Effector memory CD4-positive, alpha-beta T cell (primary cell): Measurements from ENCODE around the gene MYO5A.
"Not testable (repeated sequence)": the region's sequence is repeated elsewhere in the genome, so short reads cannot be mapped to it uniquely, and the experiment has no call there.

Source experiments
- DNase-seq, 3 donors: peaks; one replicate each; pipeline ENCODE4 v3.0.0-alpha.2; 2020
- H3K27ac ChIP-seq: 2 replicates; pipeline ENCODE4 v1.7.0; 2013; ENCODE audit warnings: mild to moderate bottlenecking, low read length, moderate library complexity; ENCODE audit not compliant: insufficient read depth, poor library complexity, severe bottlenecking
- H3K27me3 ChIP-seq: replicated peaks from 2 replicates; pipeline ENCODE4 v1.7.0; 2013; ENCODE audit warnings: mild to moderate bottlenecking, low read length; ENCODE audit not compliant: insufficient read depth, control insufficient read depth, poor library complexity, severe bottlenecking
- H3K36me3 ChIP-seq: 2 replicates; pipeline ENCODE4 v1.7.0; 2013; ENCODE audit warnings: mild to moderate bottlenecking, low read length, moderate library complexity; ENCODE audit not compliant: control insufficient read depth, insufficient read depth
- H3K4me1 ChIP-seq: 2 replicates; pipeline ENCODE4 v1.7.0; 2013; ENCODE audit warnings: low read length, mild to moderate bottlenecking; ENCODE audit not compliant: control insufficient read depth, insufficient read depth, poor library complexity, severe bottlenecking
- H3K4me3 ChIP-seq: 2 replicates; pipeline ENCODE4 v1.7.0; 2013; ENCODE audit warnings: low read length, low read depth, mild to moderate bottlenecking; ENCODE audit not compliant: insufficient read depth, poor library complexity, severe bottlenecking
- H3K9me3 ChIP-seq: 2 replicates; pipeline ENCODE4 v1.7.0; 2013; ENCODE audit warnings: mild to moderate bottlenecking, low read length, moderate library complexity; ENCODE audit not compliant: control insufficient read depth

The MYO5A gene

GRCh38 chr15:52523647-52524046 is 5.0 kb downstream of the MYO5A start:
- no peaks in the 10 kb centered on the region for H3K27me3 ChIP-seq
- DNase-seq = no peak
- peaks cover 9% of the 10 kb centered on the region for H3K4me1 ChIP-seq
- no peaks in the 10 kb centered on the region for H3K9me3 ChIP-seq
- H3K36me3 ChIP-seq = no peaks in the 10 kb centered on the region
- H3K4me3 ChIP-seq = no peak overlapping the region
- no peak overlapping the region for H3K27ac ChIP-seq

- Histone ChIP-seq H3K4me3 (no peak overlapping the region), H3K4me1 (peaks cover 8% of the 10 kb centered on the region), H3K27me3 (no peaks in the 10 kb centered on the region), H3K36me3 (no peaks in the 10 kb centered on the region), H3K27ac (no peak overlapping the region), H3K9me3 (no peaks in the 10 kb centered on the region)
- DNase-seq = no peak
These were observed 5.5 kb downstream of the MYO5A start for GRCh38 chr15:52523192-52523591.

- no peak overlapping the region for H3K27ac ChIP-seq
- no peaks in the 10 kb centered on the region for H3K4me1 ChIP-seq
- H3K36me3 ChIP-seq = no peaks in the 10 kb centered on the region
- no peaks in the 10 kb centered on the region for H3K27me3 ChIP-seq
- no peaks in the 10 kb centered on the region for H3K9me3 ChIP-seq
- no peak overlapping the region for H3K4me3 ChIP-seq
- no peak for DNase-seq
These were observed 7.0 kb downstream of the MYO5A start for GRCh38 chr15:52521682-52522081.

GRCh38 chr15:52520421-52520820 is 8.3 kb downstream of the MYO5A start:
- H3K4me1 ChIP-seq = no peaks in the 10 kb centered on the region
- no peak overlapping the region for H3K27ac ChIP-seq
- no peaks in the 10 kb centered on the region for H3K9me3 ChIP-seq
- no peak for DNase-seq
- no peaks in the 10 kb centered on the region for H3K36me3 ChIP-seq
- H3K27me3 ChIP-seq = no peaks in the 10 kb centered on the region
- no peak overlapping the region for H3K4me3 ChIP-seq

- no peaks in the 10 kb centered on the region for H3K4me1 ChIP-seq
- no peak for DNase-seq
These were observed 10.0 kb downstream of the MYO5A start for GRCh38 chr15:52518487-52519371.

GRCh38 chr15:52517014-52517413 is 11.7 kb downstream of the MYO5A start:
- no peaks in the 10 kb centered on the region for H3K9me3 ChIP-seq
- no peaks in the 10 kb centered on the region for H3K4me1 ChIP-seq

More at GRCh38 chr15:52518487-52519371, 10.0 kb downstream of the MYO5A start:
- no peak overlapping the region for H3K4me3 ChIP-seq
- H3K27me3 ChIP-seq = no peaks in the 10 kb centered on the region
- no peaks in the 10 kb centered on the region for H3K36me3 ChIP-seq
- H3K9me3 ChIP-seq = no peaks in the 10 kb centered on the region
- no peak overlapping the region for H3K27ac ChIP-seq

GRCh38 chr15:52515343-52515742 is 13.3 kb downstream of the MYO5A start:
- no peak for DNase-seq
- Histone ChIP-seq H3K27me3 (no peaks in the 10 kb centered on the region), H3K9me3 (no peaks in the 10 kb centered on the region), H3K27ac (no peak overlapping the region), H3K4me3 (no peak overlapping the region), H3K4me1 (no peaks in the 10 kb centered on the region), H3K36me3 (no peaks in the 10 kb centered on the region)

More at GRCh38 chr15:52517014-52517413, 11.7 kb downstream of the MYO5A start:
- Histone ChIP-seq H3K27ac (no peak overlapping the region), H3K4me3 (no peak overlapping the region), H3K36me3 (no peaks in the 10 kb centered on the region), H3K27me3 (no peaks in the 10 kb centered on the region)
- no peak for DNase-seq

GRCh38 chr15:52514482-52514881 is 14.2 kb downstream of the MYO5A start:
- Histone ChIP-seq H3K36me3 (no peaks in the 10 kb centered on the region), H3K9me3 (no peaks in the 10 kb centered on the region), H3K4me3 (no peak overlapping the region), H3K27me3 (no peaks in the 10 kb centered on the region), H3K27ac (no peak overlapping the region), H3K4me1 (peaks cover 5% of the 10 kb centered on the region)
- DNase-seq = no peak

- not testable (repeated sequence) for H3K4me3 ChIP-seq, H3K27ac ChIP-seq, H3K4me1 ChIP-seq, H3K9me3 ChIP-seq, H3K27me3 ChIP-seq, H3K36me3 ChIP-seq, DNase-seq
These were observed 15.8 kb downstream of the MYO5A start for GRCh38 chr15:52512869-52513268.

GRCh38 chr15:52511084-52511483 is 17.6 kb downstream of the MYO5A start:
- Histone ChIP-seq H3K4me1 (peaks cover 5% of the 10 kb centered on the region), H3K27ac (no peak overlapping the region)
- no peak for DNase-seq

More at GRCh38 chr15:52511084-52511483, 17.6 kb downstream of the MYO5A start:
- no peak overlapping the region for H3K4me3 ChIP-seq
- H3K36me3 ChIP-seq = no peaks in the 10 kb centered on the region
- H3K9me3 ChIP-seq = no peaks in the 10 kb centered on the region
- no peaks in the 10 kb centered on the region for H3K27me3 ChIP-seq
